GM12892 (cell line): ENCODE measurements around the gene PACSIN2.

Experiments used
- POLR2A ChIP-seq: IDR thresholded peaks from 2 replicates; pipeline ENCODE4 v1.6.1; 2011; ENCODE audit warnings: low read depth, low read length, control low read depth
- POLR2AphosphoS5 ChIP-seq: IDR thresholded peaks from 2 replicates; pipeline ENCODE4 v1.6.1; 2011; ENCODE audit warnings: low read depth, low read length, control low read depth

GRCh38 chr22:42834177-42834949, 180.6 kb downstream of the PACSIN2 start:
- no peak for TF ChIP-seq POLR2A
- TF ChIP-seq POLR2AphosphoS5: no peak
